ENCODE results near the gene SESTD1.

- no peak for TF ChIP-seq CTCF (conservative IDR thresholded peaks at IDR 0.05; ENCODE audit: low read length)
- TF ChIP-seq EZH2phosphoT487 (IDR thresholded peaks at IDR 0.05; ENCODE audit: borderline replicate concordance) = no peak
Measured at GRCh38 chr2:179255129-179255528, 9.5 kb downstream of the SESTD1 start.

Data from Loucy (cell line).